Activated gamma-delta T cell treated with Interleukin-2 at 50 U/mL for 16 hours (primary cell): Measurements from ENCODE around the gene ZPR1.

Source experiments
- DNase-seq: peaks from one replicate; pipeline ENCODE4 v3.0.0-alpha.2; 2020

Gene ZPR1

DNA sequence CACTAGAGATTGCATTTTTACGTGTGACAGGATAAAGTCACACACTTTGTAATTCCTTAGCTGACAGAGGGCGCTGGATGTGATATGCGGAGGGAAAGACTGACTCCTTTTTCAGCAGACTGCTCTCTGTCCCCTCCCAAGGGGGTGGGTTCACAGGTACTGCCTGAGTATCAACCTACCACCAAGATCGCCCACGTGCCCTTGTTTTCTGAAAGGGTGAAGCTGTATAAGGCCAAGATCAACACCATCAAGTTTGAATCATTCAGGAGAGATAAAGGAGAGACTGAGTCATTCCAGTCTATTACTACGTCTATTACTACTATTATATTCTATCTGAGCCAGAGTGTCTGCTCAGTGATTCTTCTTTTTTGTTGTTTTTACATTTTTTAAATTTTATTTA lies 45.7 kb downstream of the ZPR1 start:
- DNase-seq: no peak

DNA sequence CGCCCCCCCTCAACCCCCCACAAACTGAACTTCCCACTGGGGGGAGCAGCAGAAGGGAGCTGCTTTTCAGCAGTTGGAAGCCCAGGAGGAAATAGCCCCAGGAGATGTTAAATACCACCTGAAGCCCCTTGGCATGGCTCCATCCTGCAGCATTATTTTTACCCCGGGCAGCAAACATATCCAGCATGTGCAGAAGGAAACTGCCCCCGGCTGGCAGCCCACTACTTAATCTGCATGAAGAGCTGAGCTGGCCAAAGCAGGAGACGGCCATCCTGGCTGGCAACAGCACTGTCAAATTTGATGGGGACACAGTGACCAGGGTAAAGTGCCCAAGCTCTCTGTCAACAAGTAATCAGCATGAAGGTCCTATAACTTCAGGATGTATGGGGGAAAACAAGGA lies 47.1 kb downstream of the ZPR1 start:
- no peak for DNase-seq

DNA sequence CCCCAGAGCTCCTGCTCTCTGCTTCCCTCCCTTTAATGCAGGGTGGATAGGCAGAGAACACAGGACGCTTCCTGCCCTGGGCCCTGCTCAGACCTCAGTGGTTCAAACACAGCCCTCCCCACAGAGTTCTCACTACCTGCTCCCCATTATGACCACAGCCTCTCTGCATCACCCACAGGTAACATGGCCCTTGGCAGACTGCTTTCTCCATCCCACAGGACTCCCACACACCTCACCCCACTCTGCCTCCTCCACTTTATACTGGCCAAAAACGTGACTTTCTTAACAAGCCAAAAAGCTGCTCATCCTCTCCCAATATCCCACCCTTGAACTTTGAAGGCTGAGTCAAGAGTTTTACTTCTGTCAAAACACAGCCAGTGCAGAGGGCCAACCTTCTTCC lies 48.8 kb downstream of the ZPR1 start:
- DNase-seq: no peak

DNA sequence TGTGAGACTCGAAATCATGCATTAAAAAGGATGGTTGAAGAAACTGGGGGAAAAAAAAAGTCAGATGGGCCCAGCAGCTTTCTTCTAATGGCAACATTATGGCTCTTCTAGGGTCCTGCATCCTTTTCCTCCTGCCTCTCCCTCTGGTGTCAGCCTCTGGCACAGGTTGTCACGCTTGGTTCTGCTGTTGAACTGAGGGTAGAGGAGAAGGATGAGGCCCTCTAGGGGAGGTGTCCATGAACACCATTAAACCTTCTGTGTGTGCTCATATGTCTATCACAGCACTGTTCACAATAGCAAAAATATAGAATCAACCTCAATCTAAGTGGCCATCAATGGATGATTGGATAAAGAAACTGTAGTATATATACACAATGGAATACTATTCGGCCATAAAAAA lies 51.1 kb downstream of the ZPR1 start:
- no peak for DNase-seq

DNA sequence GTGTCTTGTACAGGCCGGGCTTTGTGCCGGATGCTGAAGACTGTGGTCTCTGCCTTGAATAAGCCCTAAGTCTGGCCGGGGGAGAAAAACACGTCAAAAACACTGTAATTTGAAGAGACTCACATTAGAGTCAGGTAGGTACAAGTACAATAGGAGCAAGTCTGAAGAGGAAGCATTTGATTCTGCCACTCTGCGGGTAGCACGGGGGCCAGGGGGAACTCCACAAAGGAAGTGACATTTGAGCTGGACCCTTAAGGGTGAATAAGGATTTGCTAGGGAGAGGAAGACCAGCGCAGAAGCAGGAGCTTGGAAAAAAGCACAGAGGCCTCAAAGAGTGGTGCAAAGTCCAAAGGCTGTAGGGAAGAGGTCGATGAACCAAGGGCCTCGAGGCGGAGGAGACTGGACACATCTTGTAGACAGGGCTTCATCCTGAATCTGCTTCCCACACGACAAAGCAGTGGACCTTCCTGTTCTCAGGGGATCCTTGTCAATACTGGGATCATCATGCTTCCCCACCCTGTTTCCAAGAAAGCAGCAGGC lies 53.8 kb downstream of the ZPR1 start:
- DNase-seq: no peak

DNA sequence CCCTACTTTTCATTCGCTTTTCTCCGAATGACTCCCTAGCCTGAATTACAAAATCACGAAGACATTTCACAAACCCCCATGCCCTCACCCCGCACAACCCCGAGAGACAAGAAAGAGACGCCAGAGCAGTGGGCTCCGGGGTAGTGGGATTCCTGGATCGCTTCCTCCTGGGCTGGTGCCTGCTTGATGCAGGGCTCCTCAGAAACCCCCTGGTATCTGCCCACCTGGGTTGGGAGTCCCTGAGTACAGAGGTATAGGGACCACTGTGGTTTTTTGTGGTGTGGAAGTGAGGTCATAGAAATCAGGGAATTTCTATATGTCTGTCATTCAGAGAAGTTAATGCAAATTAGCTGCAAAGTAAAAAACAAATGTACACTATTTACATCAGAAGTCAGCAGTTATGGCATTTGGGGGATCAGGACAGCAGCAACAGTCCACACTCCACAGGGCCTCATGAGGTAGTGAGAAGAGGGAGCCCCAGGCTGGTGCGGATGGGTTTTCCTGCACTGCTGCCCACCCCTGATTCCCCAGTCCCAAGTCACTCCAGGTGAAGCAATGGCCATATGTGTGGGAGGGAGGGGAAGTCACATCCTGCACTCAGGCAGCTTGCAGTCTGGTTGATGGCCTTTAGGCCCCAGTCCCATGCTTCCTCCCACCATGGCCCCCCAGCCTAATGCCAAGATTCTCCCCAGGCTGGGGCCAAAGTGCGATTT lies 54.6 kb downstream of the ZPR1 start:
- DNase-seq: no peak

DNA sequence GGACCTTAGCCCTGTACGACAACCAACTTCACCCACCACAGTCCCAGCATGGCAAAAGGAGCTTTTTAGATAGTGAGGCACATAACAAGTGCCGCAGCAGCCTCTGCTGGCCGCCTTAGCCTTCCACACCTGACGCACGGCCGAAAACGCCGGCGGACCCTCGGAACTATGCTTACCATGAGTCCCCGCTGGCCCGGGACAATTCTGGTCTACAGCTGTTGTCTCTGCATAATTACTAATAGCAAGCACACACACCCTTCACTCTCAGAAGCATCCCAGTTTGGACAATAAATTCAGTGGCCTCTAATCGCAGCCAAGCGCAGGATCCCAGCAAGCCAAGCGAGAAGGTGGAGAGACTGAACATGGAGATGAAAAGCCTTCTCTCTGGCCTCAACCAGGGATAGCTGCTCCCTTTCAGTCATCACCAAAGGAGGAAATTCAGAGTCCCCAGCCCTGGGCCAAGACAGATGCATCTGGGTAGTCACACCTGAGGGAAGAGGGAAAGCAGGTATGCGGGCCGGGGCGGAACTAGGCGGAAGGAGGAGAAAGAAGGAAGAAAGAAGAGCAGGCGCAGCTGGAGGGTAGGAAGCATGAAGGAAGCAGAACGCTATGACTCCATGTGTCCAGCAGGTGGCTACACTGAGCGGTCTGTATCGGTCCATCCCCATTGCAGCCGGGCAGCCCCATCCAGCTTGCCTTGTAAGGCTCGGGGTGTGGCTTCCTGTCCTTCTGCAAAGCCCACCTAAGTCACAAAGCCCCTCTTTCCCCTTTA lies 55.4 kb downstream of the ZPR1 start:
- peak; percentile 50 for DNase-seq

DNA sequence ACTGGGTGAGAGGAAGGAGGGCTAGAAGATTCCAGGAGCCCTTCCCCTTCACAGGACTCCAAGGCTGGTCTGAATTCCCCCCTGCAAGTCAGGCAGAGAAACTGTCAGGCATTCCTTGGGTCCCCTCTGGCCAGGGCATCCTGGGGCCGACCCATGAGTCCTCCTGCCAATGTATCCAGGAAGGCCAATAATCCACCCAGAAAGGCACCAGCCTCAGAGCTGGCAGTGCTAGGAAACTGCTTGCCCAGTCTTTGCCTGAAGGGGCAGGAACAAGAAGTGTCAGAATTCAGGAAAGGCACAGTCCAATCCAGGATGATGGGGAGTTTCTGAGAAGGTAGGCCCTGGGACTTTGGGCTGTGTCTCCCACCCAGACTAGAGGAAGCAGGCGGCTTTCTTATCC lies 56.0 kb downstream of the ZPR1 start:
- no peak for DNase-seq

DNA sequence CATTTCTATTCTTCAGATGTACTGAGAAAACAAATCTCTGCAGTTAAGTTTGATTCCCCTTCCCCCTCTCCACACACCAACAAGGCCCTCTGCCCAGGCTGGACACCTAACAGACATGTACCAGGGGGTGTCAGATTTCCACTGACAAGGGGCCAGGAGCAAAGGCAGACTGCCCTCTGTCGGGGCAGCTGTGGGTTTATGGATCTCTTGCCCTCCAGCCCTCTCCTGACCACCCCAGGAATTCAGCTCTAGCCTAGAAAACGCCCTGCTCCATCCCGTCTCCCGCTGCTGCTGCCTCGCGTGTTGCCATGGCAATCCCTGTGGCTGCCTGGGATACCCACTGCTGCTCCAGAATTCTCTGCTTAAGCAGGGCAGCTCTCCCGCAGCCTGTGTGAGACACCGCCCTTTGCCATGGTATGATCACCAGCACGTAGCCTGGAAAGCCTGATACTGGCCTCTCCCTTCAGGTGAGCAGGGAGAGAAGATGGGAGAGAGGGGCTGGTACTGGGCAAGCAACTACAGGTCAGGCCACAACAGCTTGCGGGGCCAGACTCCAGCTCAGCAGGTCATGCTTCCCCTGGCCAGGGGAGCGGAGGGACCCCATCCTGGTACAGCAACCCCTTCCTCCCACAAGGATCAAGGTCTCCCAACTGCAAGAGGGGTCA lies 56.6 kb downstream of the ZPR1 start:
- no peak for DNase-seq

DNA sequence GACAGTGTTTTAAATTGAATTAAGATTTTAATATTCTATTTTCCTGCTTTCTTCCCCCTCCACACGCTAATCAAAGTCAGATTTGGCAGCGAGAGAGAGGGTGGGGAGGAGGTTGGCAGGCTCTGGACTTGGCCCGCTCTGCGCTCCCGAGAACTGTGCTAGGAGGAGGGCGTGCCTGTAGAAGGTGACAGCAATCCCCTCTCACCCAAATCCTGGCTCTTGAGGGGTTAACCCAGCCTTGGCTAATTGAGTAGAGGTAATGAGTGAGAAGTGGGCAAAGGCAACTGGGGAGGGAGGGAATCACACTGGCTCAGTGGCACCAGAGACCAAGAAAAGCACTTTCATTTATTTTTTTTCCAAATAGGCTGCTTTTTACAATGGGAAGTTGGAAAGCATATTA lies 57.2 kb downstream of the ZPR1 start:
- no peak for DNase-seq

DNA sequence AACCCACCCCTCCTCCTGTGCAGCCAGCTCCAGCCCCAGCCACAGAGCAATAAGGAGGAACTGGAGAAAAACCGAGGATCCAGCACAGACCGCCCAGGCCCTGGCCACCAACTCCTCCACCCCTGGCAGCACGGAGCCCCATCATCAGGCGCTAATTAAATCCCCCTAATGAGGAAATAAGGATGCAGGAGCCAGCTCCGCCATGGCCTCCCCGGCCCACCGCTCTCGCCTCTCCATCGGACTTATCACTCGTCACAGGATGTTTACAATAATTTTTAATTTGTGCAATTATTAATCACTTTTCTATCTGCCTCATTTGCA lies 57.6 kb downstream of the ZPR1 start:
- DNase-seq: no peak

DNA sequence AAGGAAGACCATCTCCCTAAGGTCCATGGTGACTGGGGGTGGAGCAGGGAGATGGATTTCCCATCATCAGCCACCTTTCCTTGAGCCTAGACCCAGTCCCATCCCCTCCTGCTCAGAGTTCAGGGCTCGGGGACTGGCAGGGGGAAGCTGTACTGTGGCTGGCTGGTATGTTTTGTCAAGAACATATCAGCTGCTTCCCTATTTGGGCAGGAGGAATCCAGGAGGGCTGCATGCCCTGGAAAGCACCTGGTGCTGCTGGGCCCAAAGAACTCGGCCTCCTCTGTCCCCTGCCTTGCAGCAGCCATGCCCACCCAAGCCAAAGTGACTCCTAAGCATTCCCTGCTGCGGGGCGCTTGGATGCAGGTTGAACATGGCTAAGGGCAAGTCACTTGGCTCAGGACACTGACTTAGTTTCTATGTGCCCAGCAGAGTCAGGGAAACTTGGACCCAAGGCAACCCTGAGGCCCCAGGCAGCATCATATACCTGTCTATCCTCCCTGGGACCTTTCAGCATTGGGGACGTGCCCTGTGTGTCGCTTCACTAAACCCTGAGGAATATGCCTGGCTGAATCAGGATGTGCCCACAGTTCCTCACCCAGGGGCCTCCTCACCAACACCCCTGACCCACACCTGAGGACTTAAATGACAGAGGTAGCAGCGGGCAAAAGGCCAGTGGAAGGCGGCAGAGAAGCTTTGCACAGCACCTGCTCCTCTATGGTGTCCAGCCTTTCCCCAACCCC lies 58.2 kb downstream of the ZPR1 start:
- DNase-seq: no peak

DNA sequence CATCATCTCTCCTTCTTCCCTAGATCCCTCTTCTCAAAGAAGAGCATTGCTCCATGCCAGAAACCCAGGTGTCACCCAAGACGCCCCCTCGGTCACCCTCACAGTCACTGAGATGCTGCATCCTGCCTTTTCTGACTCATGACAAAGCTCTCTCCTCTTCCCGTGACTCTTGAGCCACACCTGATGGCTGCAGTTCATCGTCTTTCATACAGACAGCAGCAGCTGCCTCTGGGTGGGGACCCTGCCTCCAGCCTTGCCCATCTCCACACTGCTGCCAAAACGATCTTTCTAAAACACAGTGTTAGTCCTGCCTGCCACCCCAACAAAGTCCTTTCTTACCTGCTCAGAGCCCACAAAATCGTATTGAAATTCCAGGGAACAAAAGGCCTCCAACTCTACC lies 59.8 kb downstream of the ZPR1 start:
- DNase-seq: no peak

DNA sequence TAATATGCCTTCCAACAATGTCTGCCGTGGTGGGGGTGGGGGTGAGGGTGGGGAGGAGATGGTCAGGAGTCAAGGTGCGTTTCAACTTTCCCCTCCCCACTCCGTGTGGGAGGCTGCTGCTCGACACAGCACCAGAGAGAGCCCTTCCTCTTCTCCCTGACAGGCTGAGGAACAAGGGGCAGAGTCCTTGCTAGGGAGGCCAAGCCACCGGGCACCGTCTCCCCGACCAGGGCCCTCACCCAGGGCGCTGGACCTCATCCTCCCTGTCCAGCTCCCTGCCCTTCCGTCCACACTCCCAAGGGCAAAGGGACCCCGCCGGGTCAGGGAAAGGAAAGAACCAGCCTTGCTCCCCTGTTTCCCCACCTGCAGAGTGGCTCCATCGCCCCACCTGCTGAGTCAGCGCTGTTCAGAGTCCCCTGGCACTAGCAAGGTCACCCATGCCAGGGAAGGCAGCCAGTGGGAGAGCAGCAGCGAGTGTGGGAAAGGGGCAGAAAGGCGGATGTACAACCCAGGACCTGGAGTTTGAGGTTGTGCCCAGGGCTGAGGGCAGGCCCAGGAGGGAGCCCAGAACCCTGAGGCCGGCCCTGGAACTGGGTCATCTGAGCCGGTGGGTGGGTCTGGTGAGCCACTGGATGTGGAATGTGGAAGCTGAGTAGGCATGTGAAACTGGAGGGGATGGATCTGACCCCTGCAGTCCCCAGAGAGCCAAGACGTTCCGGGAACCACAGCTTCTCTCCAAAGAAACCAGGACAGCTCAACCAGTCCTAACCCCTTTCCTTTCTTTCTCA lies 62.2 kb downstream of the ZPR1 start:
- DNase-seq: no peak

DNA sequence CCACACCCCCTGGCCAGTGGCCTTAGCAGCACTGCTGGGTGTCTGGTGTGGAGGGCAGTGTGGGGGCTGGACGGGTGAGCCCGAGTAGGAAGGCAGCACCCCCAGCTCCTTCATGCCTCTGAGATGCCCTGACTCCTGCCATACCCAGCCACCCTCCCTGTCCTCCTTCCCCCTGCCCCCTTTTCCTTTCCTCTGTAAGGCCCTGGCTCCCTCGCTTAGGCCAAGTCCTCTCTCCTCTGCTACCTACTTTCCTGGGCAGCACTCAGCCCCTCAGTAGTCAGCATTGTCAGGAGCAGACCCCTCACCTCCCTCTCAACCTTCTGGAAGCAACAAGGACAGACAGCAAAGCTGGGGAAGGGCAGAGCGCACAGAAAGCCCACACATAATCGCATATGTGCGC lies 63.0 kb downstream of the ZPR1 start:
- no peak for DNase-seq
